Measurements from ENCODE around the gene DDX39A. TPM values are rescaled to one million over a fixed set of nuclear protein-coding genes. Genes with fewer than 3 reads are reported as not detected.

The DDX39A gene
- total and polyA plus RNA-seq, 2 of the 8 experiments (the other 6 are each of a cell fraction or from before 2014, with no cell fraction given): 139 TPM

- WGBS, 2 experiments (ENCODE audit: extremely low coverage in 1 of 2, insufficient coverage in 1 of 2, insufficient read length in 1 of 2, insufficient replicate concordance in 2 of 2, low coverage in 1 of 2, low lambda C conversion rate in 2 of 2, missing lambda C conversion rate in 1 of 2): 92% methylated on average over 18 of the region's 19 CpGs; no CpG with 5 or more reads in 1 of the 2 experiments
- no peak overlapping the region for H3K4me2 ChIP-seq (ENCODE audit: insufficient read depth in 1 of 2, low read depth in 2 of 2, low read length in 2 of 2)
- POLR2A ChIA-PET (ENCODE audit: partially characterized antibody): interaction anchor here (0.7 kb wide), 2 partner anchors 13 to 240 kb away, joined by 3 to 4 read pairs; no protein-coding TSS in a partner anchor
Observed at GRCh38 chr19:14370169-14370939, 48.8 kb downstream of the DDX39A start.

More at GRCh38 chr19:14370169-14370939, 48.8 kb downstream of the DDX39A start:
- Histone ChIP-seq H3K27ac (ENCODE audit: low read depth, low read length) (no peak overlapping the region), H2AK5ac (ENCODE audit: low read depth, low read length) (no peak overlapping the region), H4K5ac (ENCODE audit: insufficient read length, low read depth, low read length) (no peak overlapping the region), H3K23me2 (ENCODE audit: low read depth, low read length) (no peaks in the 10 kb centered on the region), H3K18ac (ENCODE audit: extremely low read depth, low read length) (no peak overlapping the region; the same call in none of the 2 replicates), H2BK20ac (ENCODE audit: low read length) (no peak overlapping the region), H3K4ac (replicated peaks; ENCODE audit: insufficient read length, low read depth, low read length) (no peak overlapping the region), H3K9me3 (ENCODE audit: insufficient read depth in 2 of 2, low read depth in 1 of 2, low read length in 1 of 2) (no peaks in the 10 kb centered on the region), H4K8ac (ENCODE audit: extremely low read depth, insufficient read depth, low read length) (no peak overlapping the region), H3K56ac (replicated peaks; ENCODE audit: insufficient read length, low read depth, low read length) (no peak overlapping the region), H2BK5ac (ENCODE audit: low read depth, low read length) (no peak overlapping the region), H3K27me3 (replicated peaks in 1 of 4; ENCODE audit: control insufficient read depth in 3 of 4, extremely low read depth in 1 of 4, insufficient read depth in 3 of 4, low read length in 3 of 4) (no peaks in the 10 kb centered on the region), H4K20me1 (replicated peaks in 1 of 2; ENCODE audit: control insufficient read depth in 1 of 2, insufficient read depth in 2 of 2, low read length in 2 of 2) (no peaks in the 10 kb centered on the region), H2BK120ac (replicated peaks; ENCODE audit: low read depth, low read length) (no peak overlapping the region), H2BK12ac (ENCODE audit: low read depth, low read length) (no peak overlapping the region), H3K79me1 (ENCODE audit: low read depth, low read length) (no peaks in the 10 kb centered on the region), H3K14ac (ENCODE audit: insufficient read length) (no peak overlapping the region), H3K36me3 (ENCODE audit: control insufficient read depth in 2 of 4, insufficient read depth in 4 of 4, low read length in 3 of 4) (no peaks in the 10 kb centered on the region), H4K91ac (replicated peaks; ENCODE audit: insufficient read length, low read length) (no peak overlapping the region), H3K4me1 (replicated peaks in 1 of 4; ENCODE audit: control insufficient read depth in 3 of 4, insufficient read depth in 4 of 4, low read length in 3 of 4) (peaks cover 0 to 6% (median 2%) of the 10 kb centered on the region in 4 experiments; a peak in 4 of 7 replicates), H2BK15ac (ENCODE audit: low read length) (no peak overlapping the region), H3K9ac (replicated peaks in 1 of 4; ENCODE audit: extremely low read depth in 1 of 4, low read depth in 3 of 4, low read length in 3 of 4) (no peak overlapping the region), H3K79me2 (ENCODE audit: control insufficient read depth in 1 of 2, insufficient read depth in 2 of 2, low read length in 2 of 2) (no peaks in the 10 kb centered on the region), H3K4me3 (ENCODE audit: extremely low read depth in 1 of 4, insufficient read depth in 2 of 4, low read depth in 3 of 4, low read length in 4 of 4) (no peak overlapping the region), H2AFZ (ENCODE audit: low read length) (no peak overlapping the region), H3K23ac (ENCODE audit: insufficient read length) (no peak overlapping the region)
- CTCF ChIA-PET (ENCODE audit: partially characterized antibody): interaction anchor here (0.6 to 1.0 kb wide), 4 partner anchors 10 to 1693 kb away, joined by 3 to 5 read pairs (median 4); no protein-coding TSS in a partner anchor
- DNase-seq (ENCODE audit: low read depth in 1 of 2, low spot score in 2 of 2) (no peak), FAIRE-seq (no peak)
- TF ChIP-seq BRCA1 (IDR thresholded peaks at IDR 0.05; ENCODE audit: low read depth, low read length) (no peak), TEAD4 (IDR thresholded peaks at IDR 0.05; ENCODE audit: low read depth, low read length) (no peak)

Data from H1 (cell line).